ENCODE results near the gene HS6ST3. TPM values are rescaled to one million over a fixed set of nuclear protein-coding genes. Genes with fewer than 3 reads are reported as not detected.

HS6ST3 gene
- total RNA-seq, 4 donors from 2014 or later, result 0.97 to 2.2 (median 2.0) TPM

GRCh38 chr13:96851856-96852445, 762.0 kb downstream of the HS6ST3 start:
- no peak overlapping the region for H3K27ac ChIP-seq
- no peak for TF ChIP-seq POLR2A (IDR thresholded peaks at IDR 0.05)
- TF ChIP-seq CTCF (IDR thresholded peaks at IDR 0.05 in 4 of 5, conservative IDR thresholded peaks at IDR 0.05 in 1 of 5), result no peak
- in situ Hi-C loops (cut with MboI; ENCODE audit: low sequenced_read_pairs in 4 of 4), result no loop called here
- intact Hi-C loops (cut with DNase I; ENCODE audit: low total_unique reads), result no loop called here
- no peaks in the 10 kb centered on the region for H3K4me1 ChIP-seq
- no peaks in the 10 kb centered on the region for H3K27me3 ChIP-seq
- no peaks in the 10 kb centered on the region for H3K36me3 ChIP-seq
- H3K9me3 ChIP-seq, result no peaks in the 10 kb centered on the region
- no peak for DNase-seq
- no peak overlapping the region for H3K4me3 ChIP-seq
- no peak for ATAC-seq

GRCh38 chr13:96858133-96858826, 768.4 kb downstream of the HS6ST3 start:
- intact Hi-C loops (cut with DNase I; ENCODE audit: low total_unique reads) (no loop called here), in situ Hi-C loops (cut with MboI; ENCODE audit: low sequenced_read_pairs in 4 of 4) (no loop called here)
- H3K27me3 ChIP-seq, result no peaks in the 10 kb centered on the region
- H3K4me3 ChIP-seq, result no peak overlapping the region
- no peak for ATAC-seq
- no peak overlapping the region for H3K27ac ChIP-seq
- H3K9me3 ChIP-seq, result no peaks in the 10 kb centered on the region
- no peak for DNase-seq
- H3K36me3 ChIP-seq, result no peaks in the 10 kb centered on the region
- H3K4me1 ChIP-seq, result no peaks in the 10 kb centered on the region
- no peak for TF ChIP-seq POLR2A (IDR thresholded peaks at IDR 0.05)
- no peak for TF ChIP-seq CTCF (IDR thresholded peaks at IDR 0.05 in 4 of 5, conservative IDR thresholded peaks at IDR 0.05 in 1 of 5)

GRCh38 chr13:96860882-96861281, 771.0 kb downstream of the HS6ST3 start:
- H3K4me3 ChIP-seq, result no peak overlapping the region
- no peaks in the 10 kb centered on the region for H3K9me3 ChIP-seq
- H3K4me1 ChIP-seq, result no peaks in the 10 kb centered on the region
- ATAC-seq, result no peak
- intact Hi-C loops (cut with DNase I; ENCODE audit: low total_unique reads), result no loop called here
- TF ChIP-seq POLR2A (IDR thresholded peaks at IDR 0.05) (no peak), CTCF (IDR thresholded peaks at IDR 0.05 in 4 of 5, conservative IDR thresholded peaks at IDR 0.05 in 1 of 5) (no peak)
- H3K36me3 ChIP-seq, result no peaks in the 10 kb centered on the region
- DNase-seq, result no peak
- in situ Hi-C loops (cut with MboI; ENCODE audit: low sequenced_read_pairs in 4 of 4), result no loop called here
- no peak overlapping the region for H3K27ac ChIP-seq
- no peaks in the 10 kb centered on the region for H3K27me3 ChIP-seq

- no peak for TF ChIP-seq CTCF (IDR thresholded peaks at IDR 0.05 in 4 of 5, conservative IDR thresholded peaks at IDR 0.05 in 1 of 5)
- TF ChIP-seq POLR2A (IDR thresholded peaks at IDR 0.05), result no peak
- ATAC-seq, result no peak
- intact Hi-C loops (cut with DNase I; ENCODE audit: low total_unique reads), result no loop called here
- Histone ChIP-seq H3K9me3 (no peaks in the 10 kb centered on the region), H3K27ac (no peak overlapping the region), H3K4me1 (no peaks in the 10 kb centered on the region), H3K36me3 (no peaks in the 10 kb centered on the region), H3K27me3 (no peaks in the 10 kb centered on the region), H3K4me3 (no peak overlapping the region)
- DNase-seq, result no peak
- in situ Hi-C loops (cut with MboI; ENCODE audit: low sequenced_read_pairs in 4 of 4), result no loop called here
Observed at GRCh38 chr13:96862093-96862492, 772.2 kb downstream of the HS6ST3 start.
